ENCODE measurements around the gene ASCC3. TPM values are rescaled to one million over a fixed set of nuclear protein-coding genes. Genes with fewer than 3 reads are reported as not detected.

The ASCC3 gene
- total RNA-seq, 1 experiment from 2014 or later = 40.5 TPM

DNA sequence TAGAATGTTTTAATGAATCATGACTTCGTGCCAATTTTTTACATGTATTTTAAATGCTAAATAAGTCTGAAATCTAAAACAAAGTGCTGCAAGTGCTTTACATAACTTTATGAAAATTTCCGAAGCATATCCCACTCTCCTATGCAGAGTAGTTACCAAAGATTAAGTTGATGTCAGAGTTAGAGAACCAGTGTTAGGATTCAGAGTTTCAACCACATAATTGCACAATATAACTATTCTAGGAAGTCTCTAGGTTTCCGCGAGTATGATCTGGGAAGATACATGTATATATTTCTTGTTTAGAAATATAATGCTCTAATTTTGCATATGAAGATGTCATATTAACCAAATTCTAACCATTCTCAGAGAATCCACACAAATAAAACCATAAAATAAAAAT, 74.8 kb downstream of the ASCC3 start:
- DNase-seq (ENCODE audit: low read depth, low spot score) (no peak), ATAC-seq (no peak)
- ChIA-PET RAD21 (ENCODE audit: low non-redundant PET in 1 of 2, low total read pairs in 2 of 2, uncharacterized antibody in 2 of 2, unreplicated experiment in 2 of 2) (no interaction called here), POLR2A (no interaction called here), CTCF (no interaction called here)
- no TSS peak for BruUV-seq (replicated peaks)
- no peak overlapping the region for H3K4me3 ChIP-seq (replicated peaks in 1 of 2; ENCODE audit: low read depth in 1 of 2, low read length in 2 of 2)
- H3K9ac ChIP-seq (ENCODE audit: low read length) = no peak overlapping the region
- no peaks in the 10 kb centered on the region for H4K20me1 ChIP-seq (ENCODE audit: insufficient read depth)
- intact Hi-C loops (cut with micrococcal nuclease) = no loop called here
- H3K27me3 ChIP-seq (ENCODE audit: insufficient read depth, low read length) = no peaks in the 10 kb centered on the region
- no peak overlapping the region for H2AFZ ChIP-seq (ENCODE audit: low read depth, low read length, poor library complexity, severe bottlenecking)
- no peaks in the 10 kb centered on the region for H3K4me1 ChIP-seq (ENCODE audit: control insufficient read depth in 1 of 2, insufficient read depth in 2 of 2, low read length in 2 of 2)
- H3K4me2 ChIP-seq (ENCODE audit: low read length) = no peak overlapping the region
- no peaks in the 10 kb centered on the region for H3K9me3 ChIP-seq (ENCODE audit: control insufficient read depth in 1 of 2, insufficient read depth in 1 of 2, low read depth in 1 of 2, low read length in 2 of 2)
- H3K36me3 ChIP-seq (ENCODE audit: control insufficient read depth in 1 of 2, insufficient read depth in 2 of 2, low read length in 2 of 2) = no peaks in the 10 kb centered on the region
- H3K9me2 ChIP-seq (ENCODE audit: insufficient read depth) = no peaks in the 10 kb centered on the region
- no peak overlapping the region for H3K27ac ChIP-seq (ENCODE audit: low read depth, low read length)
- H3K79me2 ChIP-seq (ENCODE audit: insufficient read depth, low read length) = peaks cover 29% of the 10 kb centered on the region
- TF ChIP-seq, protein P1, sequence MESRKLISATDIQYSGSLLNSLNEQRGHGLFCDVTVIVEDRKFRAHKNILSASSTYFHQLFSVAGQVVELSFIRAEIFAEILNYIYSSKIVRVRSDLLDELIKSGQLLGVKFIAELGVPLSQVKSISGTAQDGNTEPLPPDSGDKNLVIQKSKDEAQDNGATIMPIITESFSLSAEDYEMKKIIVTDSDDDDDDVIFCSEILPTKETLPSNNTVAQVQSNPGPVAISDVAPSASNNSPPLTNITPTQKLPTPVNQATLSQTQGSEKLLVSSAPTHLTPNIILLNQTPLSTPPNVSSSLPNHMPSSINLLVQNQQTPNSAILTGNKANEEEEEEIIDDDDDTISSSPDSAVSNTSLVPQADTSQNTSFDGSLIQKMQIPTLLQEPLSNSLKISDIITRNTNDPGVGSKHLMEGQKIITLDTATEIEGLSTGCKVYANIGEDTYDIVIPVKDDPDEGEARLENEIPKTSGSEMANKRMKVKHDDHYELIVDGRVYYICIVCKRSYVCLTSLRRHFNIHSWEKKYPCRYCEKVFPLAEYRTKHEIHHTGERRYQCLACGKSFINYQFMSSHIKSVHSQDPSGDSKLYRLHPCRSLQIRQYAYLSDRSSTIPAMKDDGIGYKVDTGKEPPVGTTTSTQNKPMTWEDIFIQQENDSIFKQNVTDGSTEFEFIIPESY (IDR thresholded peaks at IDR 0.05; ENCODE audit: extremely low read depth, insufficient replicate concordance, low read length) = no peak
- TF ChIP-seq POLR2A (IDR thresholded peaks at IDR 0.05; ENCODE audit: borderline replicate concordance, extremely low read depth, insufficient read depth, insufficient read length) (no peak), EZH2 (IDR thresholded peaks at IDR 0.05) (no peak), CEBPB (IDR thresholded peaks at IDR 0.05; ENCODE audit: low read depth) (no peak), ELF1 (IDR thresholded peaks at IDR 0.05; ENCODE audit: borderline replicate concordance, low read depth) (no peak), JUND (IDR thresholded peaks at IDR 0.05) (no peak), EZH2phosphoT487 (IDR thresholded peaks at IDR 0.05; ENCODE audit: borderline replicate concordance) (no peak), POLR2AphosphoS5 (IDR thresholded peaks at IDR 0.05; ENCODE audit: low read depth, low read length) (no peak), SRF (IDR thresholded peaks at IDR 0.05; ENCODE audit: low read depth) (no peak)
- TF ChIP-seq, protein P2, sequence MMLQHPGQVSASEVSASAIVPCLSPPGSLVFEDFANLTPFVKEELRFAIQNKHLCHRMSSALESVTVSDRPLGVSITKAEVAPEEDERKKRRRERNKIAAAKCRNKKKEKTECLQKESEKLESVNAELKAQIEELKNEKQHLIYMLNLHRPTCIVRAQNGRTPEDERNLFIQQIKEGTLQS (IDR thresholded peaks at IDR 0.05) = no peak

All from HCT116 (cell line).